NCI-H2227 treated with DMSO at 0.1 percent for 48 hours (cell line): ENCODE measurements around the gene ARPP21.

Experiments used
- DNase-seq: peaks from one replicate; lab custom pipeline; 2025; lab: John Stamatoyannopoulos, UW

ARPP21 gene

DNA sequence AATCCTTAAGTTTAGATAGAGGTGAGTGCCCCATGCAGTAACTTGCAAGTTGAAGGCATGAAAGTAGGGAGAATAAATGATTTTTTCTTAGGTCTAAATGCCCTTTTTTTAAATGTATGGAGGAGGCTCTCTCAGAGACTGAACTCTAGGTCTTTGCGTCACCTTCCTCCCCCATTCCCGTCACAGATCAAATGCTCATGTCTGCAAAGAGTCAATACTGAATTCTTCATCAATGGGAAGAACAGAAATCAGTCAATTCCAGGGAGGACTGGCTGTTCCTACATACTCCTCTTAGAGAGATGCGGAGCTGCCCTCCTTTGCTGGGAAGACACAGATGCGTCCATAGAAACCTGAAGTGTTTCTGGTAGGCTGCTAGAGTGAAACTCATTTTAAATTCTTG lies 98.2 kb downstream of the ARPP21 start:
- DNase-seq: no peak

DNA sequence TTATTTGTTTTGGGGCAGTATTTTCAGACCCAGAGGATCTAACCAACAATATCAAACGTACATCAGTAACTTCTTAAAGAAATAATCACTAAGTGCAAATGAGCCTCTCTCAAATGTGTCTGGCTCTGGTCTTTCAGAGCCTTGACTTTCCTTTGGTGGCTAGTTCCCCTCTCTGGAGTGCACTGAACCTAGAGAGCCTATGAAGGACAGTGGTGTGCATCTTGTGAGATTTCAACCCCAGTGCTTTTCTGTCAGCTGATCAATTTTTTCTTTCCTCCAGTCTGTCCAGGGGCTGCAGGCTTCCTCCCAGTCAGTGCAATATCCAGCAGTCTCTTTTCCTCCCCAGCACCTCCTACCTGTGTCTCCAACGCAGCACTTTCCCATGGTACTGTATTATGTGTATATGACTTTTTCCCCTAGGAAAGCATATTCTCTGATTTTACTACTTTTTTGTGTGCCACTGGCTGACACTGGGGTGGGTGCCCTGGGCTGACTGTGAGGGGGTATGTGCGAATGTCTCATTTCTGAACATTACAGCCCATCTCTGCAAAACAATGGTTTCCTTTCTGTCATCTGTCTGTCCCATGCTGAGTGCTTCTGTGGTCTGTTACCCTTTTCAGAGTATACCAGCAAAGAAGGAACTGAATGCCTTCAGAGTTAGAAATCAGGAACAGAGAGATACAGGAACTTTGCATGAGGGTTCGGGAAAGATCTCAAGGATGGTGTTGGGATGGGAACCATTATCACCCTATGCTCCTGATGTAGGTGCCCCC lies 98.8 kb downstream of the ARPP21 start:
- DNase-seq: no peak

DNA sequence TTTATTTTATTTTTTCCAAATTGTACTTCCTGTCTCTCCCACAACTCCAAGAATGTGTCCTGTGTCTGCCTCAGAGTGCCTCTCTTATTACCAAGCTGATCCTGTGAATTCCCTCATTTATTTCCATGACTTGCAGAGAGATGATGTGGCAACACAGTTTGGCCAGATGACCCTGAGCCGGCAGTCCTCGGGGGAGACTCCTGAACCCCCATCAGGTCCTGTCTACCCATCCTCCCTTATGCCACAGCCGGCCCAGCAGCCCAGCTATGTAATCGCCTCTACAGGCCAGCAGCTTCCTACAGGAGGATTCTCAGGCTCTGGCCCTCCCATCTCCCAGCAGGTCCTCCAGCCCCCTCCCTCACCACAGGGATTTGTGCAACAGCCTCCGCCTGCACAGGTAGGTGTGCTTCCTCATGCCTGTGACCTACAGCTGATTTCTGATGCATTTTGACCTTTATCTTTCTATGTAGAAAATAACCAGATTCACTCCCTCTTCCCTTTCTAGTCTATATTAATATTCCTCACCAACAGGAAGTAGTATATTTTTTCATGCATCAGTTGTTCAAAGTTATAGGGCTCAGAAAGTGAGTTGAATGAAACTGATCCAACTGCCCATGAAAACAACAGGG lies 100.0 kb downstream of the ARPP21 start:
- no peak for DNase-seq

- DNase-seq: no peak
Measured at GRCh38 chr3:35739964-35740527, 100.7 kb downstream of the ARPP21 start.

GRCh38 chr3:35743218-35743617 lies 103.9 kb downstream of the ARPP21 start:
- DNase-seq: no peak

- no peak for DNase-seq
Measured at GRCh38 chr3:35744419-35744818, 105.1 kb downstream of the ARPP21 start.

DNA sequence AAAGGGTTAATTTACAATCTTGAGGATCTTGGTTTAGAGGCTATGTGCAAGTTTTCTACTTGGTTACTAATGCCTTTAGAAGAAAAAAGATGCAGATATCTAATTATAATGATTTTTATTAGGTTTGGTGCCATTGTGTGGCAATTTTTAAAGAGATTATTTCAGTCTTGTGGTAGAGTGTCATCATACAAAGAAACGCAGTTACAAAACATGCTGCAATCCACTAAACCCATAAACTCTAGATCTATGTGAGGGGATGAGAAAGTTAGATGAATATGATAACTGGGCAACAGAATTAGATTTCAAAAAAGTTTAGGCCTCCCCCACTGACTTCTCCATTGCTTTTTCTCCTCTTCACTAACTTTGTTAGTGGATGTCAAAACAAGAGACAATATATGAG lies 106.0 kb downstream of the ARPP21 start:
- DNase-seq: no peak

DNA sequence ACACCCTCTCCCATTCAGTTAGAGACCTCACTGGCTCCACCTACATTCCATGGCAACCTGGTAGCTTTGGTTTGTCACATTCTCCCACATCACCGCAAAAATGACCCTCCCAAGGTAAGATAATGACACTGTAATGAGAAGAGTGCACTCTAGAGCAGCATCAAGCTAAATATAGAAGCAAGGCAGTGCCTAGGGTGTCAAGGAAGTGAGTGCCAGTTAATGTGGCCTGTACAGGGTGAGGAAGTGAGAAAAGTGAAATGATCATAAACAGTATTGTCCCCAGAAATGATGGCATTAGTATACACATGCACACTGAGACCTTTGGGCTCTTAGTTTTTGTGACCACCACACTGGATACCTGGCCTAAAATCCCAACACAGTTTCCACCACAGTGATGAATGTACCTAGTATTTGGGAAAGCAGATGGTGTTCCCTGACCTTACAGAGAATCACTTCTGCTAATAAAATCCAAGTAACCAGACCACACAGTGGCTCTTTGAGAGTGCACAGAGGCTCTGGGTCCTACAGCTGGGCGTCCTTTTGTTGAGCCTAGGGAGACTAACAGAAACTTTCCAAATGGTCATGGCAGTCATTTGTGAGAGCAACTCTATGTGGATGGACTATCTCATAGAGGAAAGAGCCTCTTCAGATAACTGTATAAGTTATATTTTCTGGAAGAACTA lies 106.6 kb downstream of the ARPP21 start:
- no peak for DNase-seq

DNA sequence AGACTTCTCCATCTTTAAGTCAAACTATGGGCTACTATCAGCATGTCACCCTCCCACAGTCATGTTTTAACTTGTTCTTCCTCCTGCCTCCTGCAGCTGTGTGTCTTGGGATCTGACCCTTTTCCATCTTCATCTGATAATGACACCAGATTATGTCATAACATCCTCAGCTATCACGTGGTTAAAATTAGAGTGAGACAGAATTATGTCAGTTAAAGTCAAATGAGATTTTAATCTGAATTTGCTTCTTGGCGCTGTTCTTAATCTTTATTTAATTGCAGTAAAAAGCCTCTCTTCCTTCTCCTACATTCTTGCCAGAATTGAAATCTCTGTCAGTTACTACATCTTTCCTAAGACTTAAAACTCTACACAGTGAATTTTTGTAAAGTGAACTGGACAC lies 107.2 kb downstream of the ARPP21 start:
- no peak for DNase-seq

- DNase-seq: no peak
Measured at GRCh38 chr3:35748144-35748543, 108.8 kb downstream of the ARPP21 start.

DNA sequence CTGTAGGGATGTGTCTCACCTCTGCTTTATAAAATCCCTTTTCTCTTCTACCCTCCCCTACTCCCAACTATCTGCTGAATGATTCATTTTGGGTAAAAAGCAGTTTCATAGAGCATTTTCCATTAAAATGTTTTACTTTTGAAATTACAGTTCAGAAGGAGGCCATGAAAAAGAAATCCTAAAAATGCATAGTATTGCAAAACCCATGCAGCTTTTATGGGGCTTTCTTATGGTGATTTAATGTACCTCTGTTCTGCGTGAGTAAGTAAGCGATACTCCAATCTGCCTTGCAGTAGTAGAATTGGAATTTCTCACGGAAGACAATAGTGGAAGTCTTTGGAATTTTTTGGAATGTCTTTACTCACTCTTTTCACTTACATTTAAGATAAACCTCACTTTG lies 111.9 kb downstream of the ARPP21 start:
- no peak for DNase-seq

GRCh38 chr3:35757991-35758757 lies 118.8 kb downstream of the ARPP21 start:
- no peak for DNase-seq

DNA sequence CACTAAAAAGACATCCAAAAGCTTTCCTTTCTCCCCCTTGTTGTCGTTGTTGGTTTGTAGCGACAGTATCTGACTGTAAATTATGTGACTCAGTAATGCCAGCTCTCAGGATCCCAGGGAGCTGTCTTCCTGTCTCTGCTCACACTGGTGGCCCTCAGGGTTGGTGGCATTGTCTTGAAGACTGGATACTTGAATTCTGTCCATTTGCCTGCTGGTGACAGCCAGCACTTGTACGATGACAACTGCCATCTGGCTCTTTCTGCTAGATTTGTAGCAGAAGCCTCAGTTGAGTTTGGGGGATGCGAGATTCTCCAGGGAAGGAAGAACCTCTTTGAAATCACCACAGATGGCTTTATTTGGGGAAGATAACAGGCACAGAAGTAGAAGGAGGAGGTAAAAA lies 120.8 kb downstream of the ARPP21 start:
- DNase-seq: no peak

DNA sequence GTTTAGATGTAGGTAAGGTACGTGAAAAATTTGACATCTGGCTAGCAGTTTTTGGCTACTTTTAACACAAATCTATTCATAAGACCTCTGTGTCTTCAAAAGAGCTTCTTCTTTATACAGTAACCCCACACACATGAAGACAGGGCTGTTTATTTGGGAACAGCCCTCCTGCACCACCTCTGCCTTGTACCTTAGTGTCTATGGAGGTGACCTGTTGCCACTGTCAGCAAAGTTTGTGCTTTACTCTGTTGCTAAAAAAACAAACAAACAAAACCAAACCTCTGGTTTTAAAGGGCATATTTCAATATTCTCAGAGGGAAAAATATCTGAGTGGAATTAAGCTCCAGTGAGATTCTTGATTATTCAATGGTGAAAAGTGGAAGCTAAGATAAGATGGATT lies 122.0 kb downstream of the ARPP21 start:
- no peak for DNase-seq

- no peak for DNase-seq
Measured at GRCh38 chr3:35772381-35773015, 133.2 kb downstream of the ARPP21 start.

DNA sequence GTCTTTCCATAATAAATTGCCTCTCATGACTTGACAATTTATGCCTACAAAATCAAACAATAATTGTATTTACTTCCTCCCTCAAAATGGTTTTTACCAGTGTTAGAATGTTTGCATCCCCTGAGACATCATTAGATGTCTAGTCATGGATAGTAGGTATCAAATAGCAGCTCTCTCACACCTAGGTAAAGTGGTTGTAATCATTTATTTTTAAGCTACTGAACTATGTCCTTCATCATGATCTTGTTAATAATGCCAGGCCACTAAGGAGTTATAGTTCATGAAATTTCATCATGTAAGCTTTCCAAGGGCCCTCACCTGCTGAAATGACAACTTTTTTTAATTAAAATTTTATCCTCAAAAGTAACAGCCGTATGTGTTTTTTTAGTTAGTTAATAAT lies 134.1 kb downstream of the ARPP21 start:
- DNase-seq: no peak

DNA sequence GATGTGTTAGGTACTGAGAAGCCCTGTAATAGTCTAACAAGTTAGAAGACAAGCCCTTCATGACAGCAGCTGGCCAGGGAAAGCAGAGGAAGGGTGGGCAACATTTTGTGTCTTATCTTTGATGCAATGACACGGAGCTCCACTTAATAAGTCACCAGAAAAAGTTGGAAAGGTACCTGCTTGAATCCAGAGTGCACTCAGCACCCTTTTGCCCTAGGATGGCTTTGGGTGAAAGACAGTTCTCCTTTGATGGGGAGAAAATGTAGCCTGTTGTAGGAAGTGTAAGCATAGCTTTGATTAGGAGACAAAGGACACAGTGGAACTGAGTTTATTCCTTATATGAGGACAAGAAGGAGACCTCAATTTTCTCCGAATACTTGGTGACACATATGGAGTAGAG lies 137.0 kb downstream of the ARPP21 start:
- DNase-seq: no peak

- no peak for DNase-seq
Measured at GRCh38 chr3:35777065-35777464, 137.7 kb downstream of the ARPP21 start.

DNA sequence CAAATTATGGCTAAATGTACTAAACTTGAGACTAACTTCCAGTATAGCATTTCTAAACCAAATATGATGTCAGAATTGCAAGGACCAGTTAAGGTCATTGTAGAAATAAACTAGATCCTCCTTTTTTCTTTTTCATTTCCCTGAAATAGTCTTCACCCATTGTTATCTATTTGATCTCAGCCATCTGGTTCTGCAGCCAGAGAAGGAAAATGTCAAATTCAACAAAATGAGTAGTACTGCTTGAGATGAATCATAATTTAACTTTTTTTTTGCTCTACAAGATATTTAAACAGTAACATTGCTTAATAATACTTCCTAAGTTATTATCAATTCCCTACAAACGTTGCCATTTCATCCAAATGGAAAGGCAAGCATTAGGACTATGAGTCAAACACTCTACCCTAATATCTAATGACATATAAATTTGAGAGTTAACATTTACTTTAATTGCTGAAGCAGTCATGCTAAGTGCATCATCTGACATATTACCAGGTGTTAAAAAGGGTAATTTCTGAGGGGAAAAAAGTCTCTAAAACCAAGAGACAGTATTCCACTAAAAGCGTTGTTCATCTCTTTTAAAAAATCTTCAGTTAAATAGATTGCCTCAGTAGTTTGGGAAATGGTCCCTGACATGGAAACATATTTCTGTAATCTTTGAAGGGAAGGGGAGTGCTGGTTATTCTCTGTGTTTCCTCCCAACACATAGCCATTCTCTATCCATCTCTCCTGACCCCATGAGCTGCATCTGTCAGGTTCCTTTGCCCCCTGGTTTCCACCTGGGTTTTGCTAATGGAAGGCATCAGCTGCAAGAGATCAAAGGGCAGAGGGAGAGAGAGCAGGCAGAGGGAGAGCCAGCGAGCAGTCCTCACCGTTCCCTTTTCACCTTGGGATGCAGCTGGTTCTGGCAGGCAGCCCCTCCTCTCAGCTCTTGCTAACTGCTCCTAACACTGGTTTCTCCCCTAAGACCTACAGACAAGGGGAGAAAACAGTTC lies 138.5 kb downstream of the ARPP21 start:
- no peak for DNase-seq

DNA sequence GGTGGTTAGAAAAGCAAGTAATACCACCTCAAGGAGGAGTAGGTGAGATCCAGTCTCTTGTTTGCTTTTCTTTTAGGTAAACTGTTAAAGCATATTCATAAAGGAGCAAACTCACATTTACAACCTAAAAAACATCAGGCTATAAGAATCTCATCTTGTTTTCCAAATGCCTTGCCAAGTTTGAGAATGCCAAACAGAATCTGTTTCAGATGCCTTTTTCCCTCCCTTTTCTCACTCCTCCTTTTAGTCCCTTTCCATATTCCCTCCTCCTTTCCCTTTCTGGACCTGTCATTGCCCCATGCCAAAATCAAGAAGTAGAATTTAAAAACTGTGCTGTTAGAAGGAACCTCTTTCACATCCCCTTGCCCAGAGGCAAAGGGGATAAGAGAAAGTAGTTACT lies 140.3 kb downstream of the ARPP21 start:
- DNase-seq: no peak
